ENCODE measurements around the gene HLA-DOB.

DNA sequence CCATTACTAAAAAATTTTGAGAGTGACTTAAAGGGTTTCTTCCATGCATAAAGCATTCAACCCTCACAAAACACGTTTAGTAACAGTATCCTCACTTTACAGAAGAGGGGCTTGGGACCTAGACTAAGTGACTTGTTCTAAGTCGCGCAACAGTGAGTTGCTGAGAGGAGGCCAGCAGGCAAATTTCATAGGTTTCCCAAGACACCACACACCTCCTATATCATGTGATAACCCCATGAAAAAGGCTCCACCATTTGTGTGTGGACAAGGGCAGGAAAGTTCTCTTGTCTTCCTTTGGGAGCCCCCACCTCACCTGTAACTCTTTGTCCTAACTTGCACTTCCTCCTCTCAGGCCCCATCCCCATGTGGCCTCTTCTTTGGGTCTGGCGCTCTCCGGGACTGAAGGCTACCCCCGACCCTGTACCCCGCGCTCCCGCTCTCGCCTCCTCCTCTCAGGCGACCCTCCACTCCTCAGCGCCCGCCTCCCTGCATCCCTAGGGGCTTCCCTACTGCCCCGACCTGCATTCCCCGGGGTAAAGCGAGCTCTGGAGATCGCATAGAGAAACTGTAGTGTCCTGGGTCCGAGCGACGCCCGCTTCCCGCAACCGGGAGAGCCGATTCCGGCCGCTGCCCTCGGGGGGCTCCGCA lies 26.7 kb upstream of the HLA-DOB start:
- no peak for TF ChIP-seq POLR2A (IDR thresholded peaks at IDR 0.05)
- TF ChIP-seq, protein P1, sequence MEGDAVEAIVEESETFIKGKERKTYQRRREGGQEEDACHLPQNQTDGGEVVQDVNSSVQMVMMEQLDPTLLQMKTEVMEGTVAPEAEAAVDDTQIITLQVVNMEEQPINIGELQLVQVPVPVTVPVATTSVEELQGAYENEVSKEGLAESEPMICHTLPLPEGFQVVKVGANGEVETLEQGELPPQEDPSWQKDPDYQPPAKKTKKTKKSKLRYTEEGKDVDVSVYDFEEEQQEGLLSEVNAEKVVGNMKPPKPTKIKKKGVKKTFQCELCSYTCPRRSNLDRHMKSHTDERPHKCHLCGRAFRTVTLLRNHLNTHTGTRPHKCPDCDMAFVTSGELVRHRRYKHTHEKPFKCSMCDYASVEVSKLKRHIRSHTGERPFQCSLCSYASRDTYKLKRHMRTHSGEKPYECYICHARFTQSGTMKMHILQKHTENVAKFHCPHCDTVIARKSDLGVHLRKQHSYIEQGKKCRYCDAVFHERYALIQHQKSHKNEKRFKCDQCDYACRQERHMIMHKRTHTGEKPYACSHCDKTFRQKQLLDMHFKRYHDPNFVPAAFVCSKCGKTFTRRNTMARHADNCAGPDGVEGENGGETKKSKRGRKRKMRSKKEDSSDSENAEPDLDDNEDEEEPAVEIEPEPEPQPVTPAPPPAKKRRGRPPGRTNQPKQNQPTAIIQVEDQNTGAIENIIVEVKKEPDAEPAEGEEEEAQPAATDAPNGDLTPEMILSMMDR (IDR thresholded peaks at IDR 0.05 in 8 of 11, conservative IDR thresholded peaks at IDR 0.05 in 3 of 11): no peak

Measured in spleen (tissue), 7 donors.